ENCODE results near the gene CDC42SE2.
"Not testable (repeated sequence)": the region's sequence is repeated elsewhere in the genome, so short reads cannot be mapped to it uniquely, and the experiment has no call there.

CDC42SE2 gene

GRCh38 chr5:131266370-131267060, 2.7 kb downstream of the CDC42SE2 start:
- H3K4me3 ChIP-seq (ENCODE audit: low read length) = no peak overlapping the region
- TF ChIP-seq, protein P1, sequence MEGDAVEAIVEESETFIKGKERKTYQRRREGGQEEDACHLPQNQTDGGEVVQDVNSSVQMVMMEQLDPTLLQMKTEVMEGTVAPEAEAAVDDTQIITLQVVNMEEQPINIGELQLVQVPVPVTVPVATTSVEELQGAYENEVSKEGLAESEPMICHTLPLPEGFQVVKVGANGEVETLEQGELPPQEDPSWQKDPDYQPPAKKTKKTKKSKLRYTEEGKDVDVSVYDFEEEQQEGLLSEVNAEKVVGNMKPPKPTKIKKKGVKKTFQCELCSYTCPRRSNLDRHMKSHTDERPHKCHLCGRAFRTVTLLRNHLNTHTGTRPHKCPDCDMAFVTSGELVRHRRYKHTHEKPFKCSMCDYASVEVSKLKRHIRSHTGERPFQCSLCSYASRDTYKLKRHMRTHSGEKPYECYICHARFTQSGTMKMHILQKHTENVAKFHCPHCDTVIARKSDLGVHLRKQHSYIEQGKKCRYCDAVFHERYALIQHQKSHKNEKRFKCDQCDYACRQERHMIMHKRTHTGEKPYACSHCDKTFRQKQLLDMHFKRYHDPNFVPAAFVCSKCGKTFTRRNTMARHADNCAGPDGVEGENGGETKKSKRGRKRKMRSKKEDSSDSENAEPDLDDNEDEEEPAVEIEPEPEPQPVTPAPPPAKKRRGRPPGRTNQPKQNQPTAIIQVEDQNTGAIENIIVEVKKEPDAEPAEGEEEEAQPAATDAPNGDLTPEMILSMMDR (conservative IDR thresholded peaks at IDR 0.05; ENCODE audit: low read depth, low read length) = no peak
- no peak for DNase-seq (ENCODE audit: low read depth)

GRCh38 chr5:131268758-131269370, 5.0 kb downstream of the CDC42SE2 start:
- peak; percentile 61 for DNase-seq (ENCODE audit: low read depth)
- H3K4me3 ChIP-seq (ENCODE audit: low read length) = no peak overlapping the region
- TF ChIP-seq, protein P1 (conservative IDR thresholded peaks at IDR 0.05; ENCODE audit: low read depth, low read length) = no peak

- TF ChIP-seq, protein P1 (conservative IDR thresholded peaks at IDR 0.05; ENCODE audit: low read depth, low read length) = no peak
- no peak for DNase-seq (ENCODE audit: low read depth)
- no peak overlapping the region for H3K4me3 ChIP-seq (ENCODE audit: low read length)
These were observed 7.0 kb downstream of the CDC42SE2 start for GRCh38 chr5:131270809-131271208.

DNA sequence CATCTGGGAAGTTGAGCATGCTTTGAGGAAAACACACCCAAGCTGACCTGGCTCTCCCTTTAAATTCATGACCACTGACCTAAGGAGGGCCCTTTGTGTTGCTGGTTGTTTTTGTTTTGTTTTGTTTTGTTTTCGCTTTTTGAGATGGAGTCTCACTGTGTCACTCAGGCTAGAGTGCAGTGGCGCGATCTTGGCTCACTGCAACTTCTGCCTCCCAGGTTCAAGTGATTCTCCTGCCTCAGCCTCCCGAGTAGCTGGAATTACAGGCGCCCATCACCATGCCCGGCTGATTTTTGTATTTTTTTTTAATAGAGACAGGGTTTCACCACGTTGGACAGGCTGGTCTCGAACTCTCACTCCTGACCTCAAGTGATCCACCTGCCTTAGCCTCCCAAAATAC, 8.0 kb downstream of the CDC42SE2 start:
- not testable (repeated sequence) for DNase-seq (ENCODE audit: low read depth)

GRCh38 chr5:131272307-131272706, 8.5 kb downstream of the CDC42SE2 start:
- DNase-seq (ENCODE audit: low read depth) = no peak
- TF ChIP-seq, protein P1 (conservative IDR thresholded peaks at IDR 0.05; ENCODE audit: low read depth, low read length) = no peak
- H3K4me3 ChIP-seq (ENCODE audit: low read length) = no peak overlapping the region

More for the DNA sequence above, 8.0 kb downstream of the CDC42SE2 start:
- H3K4me3 ChIP-seq (ENCODE audit: low read length) = not testable (repeated sequence)

DNA sequence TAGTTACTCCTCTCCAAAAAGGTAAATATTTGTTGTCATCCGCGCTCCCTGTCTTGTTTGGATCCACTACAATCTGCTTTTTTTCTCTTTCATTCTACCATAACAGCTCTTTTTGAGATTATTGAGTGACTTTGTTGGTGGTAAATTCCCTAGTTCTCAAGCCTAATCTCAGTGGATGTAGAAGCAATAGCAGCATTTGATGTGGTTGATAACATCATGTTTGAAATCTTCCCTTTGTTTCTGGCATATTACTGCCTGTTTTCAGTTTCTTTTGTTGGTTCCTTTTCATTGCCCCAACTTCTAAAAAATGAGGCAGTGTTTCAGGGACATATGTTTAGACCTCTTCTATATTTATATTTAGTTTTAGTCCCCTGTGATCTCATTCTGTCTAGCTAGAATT, 8.9 kb downstream of the CDC42SE2 start:
- H3K4me3 ChIP-seq (ENCODE audit: low read length) = no peak overlapping the region
- DNase-seq (ENCODE audit: low read depth) = no peak
- TF ChIP-seq, protein P1 (conservative IDR thresholded peaks at IDR 0.05; ENCODE audit: low read depth, low read length) = no peak

GRCh38 chr5:131274326-131275063, 10.6 kb downstream of the CDC42SE2 start:
- no peak for DNase-seq (ENCODE audit: low read depth)
- TF ChIP-seq, protein P1 (conservative IDR thresholded peaks at IDR 0.05; ENCODE audit: low read depth, low read length) = no peak
- H3K4me3 ChIP-seq (ENCODE audit: low read length) = no peak overlapping the region

Measured in retinal pigment epithelial cell (primary cell).